ENCODE data around the gene THAP3. TPM values are rescaled to one million over a fixed set of nuclear protein-coding genes. Genes with fewer than 3 reads are reported as not detected.
"Not testable (repeated sequence)": the region's sequence is repeated elsewhere in the genome, so short reads cannot be mapped to it uniquely, and the experiment has no call there.

THAP3 gene
- total and polyA plus RNA-seq, 10 donors = 13.0 to 29.1 (median 17.4) TPM

GRCh38 chr1:6657138-6657537, 32.5 kb downstream of the THAP3 start:
- 87 to 93% (median 92%) methylated on average over 5 to 6 of the region's 6 CpGs for WGBS, 5 donors
- H3K4me1 ChIP-seq = peaks cover 0 to 12% (median 3%) of the 10 kb centered on the region in 6 donors
- H3K27ac ChIP-seq = no peak overlapping the region
- DNase-seq = no peak
- H3K36me3 ChIP-seq = peaks cover 0 to 50% (median 18%) of the 10 kb centered on the region in 6 donors
- no peak overlapping the region for H3K4me3 ChIP-seq
- intact Hi-C loops (cut with DNase I; ENCODE audit: low total_unique reads) = no loop called here
- H3K9me3 ChIP-seq = no peaks in the 10 kb centered on the region
- TF ChIP-seq CTCF (IDR thresholded peaks at IDR 0.05 in 8 of 11, conservative IDR thresholded peaks at IDR 0.05 in 3 of 11) = no peak
- no peak for TF ChIP-seq POLR2AphosphoS5 (IDR thresholded peaks at IDR 0.05)
- TF ChIP-seq POLR2A (IDR thresholded peaks at IDR 0.05) = no peak
- H3K27me3 ChIP-seq (replicated peaks in 1 of 7) = no peaks in the 10 kb centered on the region

GRCh38 chr1:6658359-6659060, 33.8 kb downstream of the THAP3 start:
- DNase-seq = no peak
- 89 to 94% (median 90%) methylated on average over 5 of the region's 5 CpGs for WGBS, 5 donors
- Histone ChIP-seq H3K36me3 (peaks cover 0 to 50% (median 5%) of the 10 kb centered on the region in 6 donors), H3K27me3 (replicated peaks in 1 of 7) (no peaks in the 10 kb centered on the region), H3K4me1 (peaks cover 0 to under 1% (median 0%) of the 10 kb centered on the region in 6 donors), H3K4me3 (no peak overlapping the region), H3K27ac (no peak overlapping the region), H3K9me3 (no peaks in the 10 kb centered on the region)
- TF ChIP-seq POLR2AphosphoS5 (IDR thresholded peaks at IDR 0.05) = no peak
- no peak for TF ChIP-seq CTCF (IDR thresholded peaks at IDR 0.05 in 8 of 11, conservative IDR thresholded peaks at IDR 0.05 in 3 of 11)
- intact Hi-C loops (cut with DNase I; ENCODE audit: low total_unique reads) = no loop called here

- Histone ChIP-seq H3K36me3 (peaks cover 0 to 52% (median under 1%) of the 10 kb centered on the region in 6 donors), H3K4me3 (no peak overlapping the region), H3K27me3 (replicated peaks in 1 of 7) (no peaks in the 10 kb centered on the region), H3K4me1 (no peaks in the 10 kb centered on the region), H3K9me3 (no peaks in the 10 kb centered on the region), H3K27ac (no peak overlapping the region)
- no peak for DNase-seq
- intact Hi-C loops (cut with DNase I; ENCODE audit: low total_unique reads) = no loop called here
- WGBS, 5 donors = 80 to 92% (median 90%) methylated on average over 7 of the region's 7 CpGs
- no peak for TF ChIP-seq POLR2AphosphoS5 (IDR thresholded peaks at IDR 0.05)
- TF ChIP-seq POLR2A (IDR thresholded peaks at IDR 0.05) = no peak
- no peak for TF ChIP-seq CTCF (IDR thresholded peaks at IDR 0.05 in 8 of 11, conservative IDR thresholded peaks at IDR 0.05 in 3 of 11)
These were observed 35.9 kb downstream of the THAP3 start for GRCh38 chr1:6660415-6661049.

DNA sequence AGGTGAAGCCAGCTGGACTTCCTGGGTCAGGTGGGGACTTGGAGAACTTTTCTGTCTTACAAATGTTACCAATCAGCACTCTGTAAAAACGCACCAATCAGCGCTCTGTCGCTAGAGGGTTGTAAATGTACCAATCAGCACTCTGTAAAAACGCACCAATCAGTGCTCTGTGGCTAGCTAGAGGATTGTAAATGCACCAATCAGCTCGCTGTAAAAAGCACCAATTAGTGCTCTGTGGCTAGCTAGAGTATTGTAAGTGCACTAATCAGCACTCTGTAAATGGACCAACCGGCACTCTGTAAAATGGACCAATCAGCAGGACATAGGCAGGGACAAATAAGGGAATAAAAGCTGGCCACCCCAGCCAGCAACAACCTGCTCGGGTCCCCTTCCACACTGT, 37.8 kb downstream of the THAP3 start:
- Histone ChIP-seq H3K36me3 (peaks cover 0 to 62% (median 14%) of the 10 kb centered on the region in 6 donors), H3K4me1 (peaks cover 0 to 11% (median 0%) of the 10 kb centered on the region in 6 donors)
- DNase-seq; H3K4me3 ChIP-seq; H3K27ac ChIP-seq; H3K9me3 ChIP-seq; intact Hi-C loops (cut with DNase I; ENCODE audit: low total_unique reads); H3K27me3 ChIP-seq (replicated peaks in 1 of 7): not testable (repeated sequence)
- WGBS, 5 donors = 94 to 99% (median 97%) methylated on average over 7 of the region's 7 CpGs

All from spleen (tissue), 11 donors.